Astrocyte of the hippocampus (primary cell): ENCODE measurements around the gene NCOA1.
"Not testable (repeated sequence)": the region's sequence is repeated elsewhere in the genome, so short reads cannot be mapped to it uniquely, and the experiment has no call there.

ENCODE experiments used
- DNase-seq: peaks from one replicate; pipeline ENCODE4 v3.0.0; 2011; ENCODE audit warnings: low read depth, low spot score

The NCOA1 gene

GRCh38 chr2:24787532-24787931, 296.5 kb downstream of the NCOA1 start:
- no peak for DNase-seq

GRCh38 chr2:24788816-24789215, 297.8 kb downstream of the NCOA1 start:
- no peak for DNase-seq

- no peak for DNase-seq
Measured at GRCh38 chr2:24791452-24791851, 300.4 kb downstream of the NCOA1 start.

- no peak for DNase-seq
Measured at GRCh38 chr2:24792542-24792873, 301.5 kb downstream of the NCOA1 start.

GRCh38 chr2:24792874-24793760, 302.1 kb downstream of the NCOA1 start, which contains the start of the genes CENPO and PTRHD1:
CENPO (plus strand) TSS chr2:24793425; CDS start chr2:24793920, 495 bp downstream.
PTRHD1 (minus strand) TSS chr2:24793391; CDS start chr2:24793377, 14 bp downstream.
- DNase-seq = peak; percentile 99

GRCh38 chr2:24793761-24794435, 302.8 kb downstream of the NCOA1 start:
- peak; percentile 67 for DNase-seq

GRCh38 chr2:24797644-24798043, 306.6 kb downstream of the NCOA1 start:
- no peak for DNase-seq

- not testable (repeated sequence) for DNase-seq
Measured at GRCh38 chr2:24800487-24800886, 309.4 kb downstream of the NCOA1 start.

GRCh38 chr2:24805811-24806660, 315.0 kb downstream of the NCOA1 start:
- DNase-seq = not testable (repeated sequence)

GRCh38 chr2:24806661-24807036, 315.6 kb downstream of the NCOA1 start:
- DNase-seq = no peak

- DNase-seq = no peak
Measured at GRCh38 chr2:24809316-24810007, 318.4 kb downstream of the NCOA1 start.

GRCh38 chr2:24813691-24814137, 322.7 kb downstream of the NCOA1 start:
- DNase-seq = no peak

GRCh38 chr2:24814516-24814915, 323.5 kb downstream of the NCOA1 start:
- no peak for DNase-seq

- DNase-seq = no peak
Measured at GRCh38 chr2:24815171-24815570, 324.1 kb downstream of the NCOA1 start.

GRCh38 chr2:24816404-24816803, 325.4 kb downstream of the NCOA1 start:
- no peak for DNase-seq

- peak; percentile 72 for DNase-seq
Measured at GRCh38 chr2:24816884-24817283, 325.8 kb downstream of the NCOA1 start.

- DNase-seq = peak; percentile 60
Measured at GRCh38 chr2:24818721-24819167, 327.7 kb downstream of the NCOA1 start.

- no peak for DNase-seq
Measured at GRCh38 chr2:24819442-24820174, 328.6 kb downstream of the NCOA1 start.

GRCh38 chr2:24820175-24820513, 329.1 kb downstream of the NCOA1 start:
- no peak for DNase-seq
